Mesodermal cell (in vitro differentiated cells): Measurements from ENCODE around the gene TSPO2. TPM values are rescaled to one million over a fixed set of nuclear protein-coding genes. Genes with fewer than 3 reads are reported as not detected.
"Not testable (repeated sequence)": the region's sequence is repeated elsewhere in the genome, so short reads cannot be mapped to it uniquely, and the experiment has no call there.

Experiments
- H3K27ac ChIP-seq: 2 replicates; pipeline ENCODE4 v1.7.0; 2013; ENCODE audit warnings: mild to moderate bottlenecking, low read depth, low read length, moderate library complexity; ENCODE audit not compliant: severe bottlenecking
- H3K36me3 ChIP-seq: 2 replicates; pipeline ENCODE4 v1.7.1; 2013; ENCODE audit warnings: mild to moderate bottlenecking, low read length, moderate library complexity; ENCODE audit not compliant: control insufficient read depth, insufficient read depth
- H3K4me1 ChIP-seq: one replicate; pipeline ENCODE4 v1.7.1; 2013; ENCODE audit warnings: mild to moderate bottlenecking, low read length; ENCODE audit not compliant: insufficient read depth, control insufficient read depth, poor library complexity, severe bottlenecking
- H3K4me3 ChIP-seq: 2 replicates; pipeline ENCODE4 v1.7.0; 2013; ENCODE audit warnings: low read length, control low read depth, mild to moderate bottlenecking; ENCODE audit not compliant: insufficient read depth, poor library complexity, severe bottlenecking; ENCODE audit errors: extremely low read depth
- H3K9me3 ChIP-seq: 2 replicates; pipeline ENCODE4 v1.7.1; 2013; ENCODE audit warnings: mild to moderate bottlenecking, low read length, moderate library complexity; ENCODE audit not compliant: control insufficient read depth
- WGBS, 2 experiments: methylation state at CpG; one replicate each; pipeline ENCODE4 v1.1.5; 2013; ENCODE audit warnings: missing lambda C conversion rate in 2 of 2; ENCODE audit not compliant: insufficient coverage in 2 of 2; 5-methylcytosine and 5-hydroxymethylcytosine counted together
- polyA plus RNA-seq, 2 experiments: library from polyadenylated mRNA; stranded (reverse); fragments of 50-300 nt; gene quantifications; one replicate each; pipeline ENCODE4 v1.2.3, GENCODE V29; 2013

The TSPO2 gene, protein sequence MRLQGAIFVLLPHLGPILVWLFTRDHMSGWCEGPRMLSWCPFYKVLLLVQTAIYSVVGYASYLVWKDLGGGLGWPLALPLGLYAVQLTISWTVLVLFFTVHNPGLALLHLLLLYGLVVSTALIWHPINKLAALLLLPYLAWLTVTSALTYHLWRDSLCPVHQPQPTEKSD
- polyA plus RNA-seq (2013, experiment 1 of 2) = not detected
- polyA plus RNA-seq (2013, experiment 2 of 2) = not detected

DNA sequence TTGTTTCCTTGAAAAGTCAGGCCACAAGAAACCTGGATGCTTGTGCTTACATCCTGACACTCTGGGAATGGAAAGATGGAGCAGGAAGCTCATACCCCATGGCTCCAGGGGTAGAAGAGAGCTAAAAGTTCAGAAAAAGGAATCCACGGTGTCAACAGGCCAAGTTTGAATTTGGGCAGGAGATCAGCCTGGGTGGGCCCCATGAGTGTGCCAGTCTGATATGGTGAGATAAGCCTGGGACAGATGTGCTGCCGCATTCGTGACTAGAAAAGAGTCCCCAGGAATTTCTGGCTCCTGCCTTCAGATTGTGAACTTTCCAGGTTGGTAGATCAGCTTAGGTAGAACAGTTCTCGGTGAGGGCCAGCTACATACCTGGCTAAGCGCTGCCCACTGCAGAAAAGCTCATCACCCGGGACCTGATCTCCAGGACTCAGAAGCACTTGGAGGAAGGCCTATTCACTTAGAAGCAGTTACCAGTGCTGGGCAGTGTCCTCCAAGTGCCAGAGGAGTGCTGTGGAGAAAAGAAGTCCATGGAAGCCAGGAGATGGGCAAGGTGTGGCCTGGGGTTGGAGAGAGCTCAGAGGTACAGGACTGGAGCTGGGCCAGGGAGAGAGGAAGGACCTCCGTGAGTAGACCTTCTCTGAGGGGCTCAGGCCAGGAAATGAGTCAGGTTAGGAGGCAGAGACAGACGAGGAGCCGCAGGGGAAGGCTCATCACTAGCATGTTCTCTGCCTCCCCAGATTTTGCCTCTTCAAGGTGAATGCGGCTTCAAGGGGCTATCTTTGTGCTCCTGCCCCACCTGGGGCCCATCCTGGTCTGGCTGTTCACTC, at the start of gene TSPO2:
Gene TSPO2, plus strand, starts transcription at position 242 of the 830 bp plus-strand sequence. Its CDS starts 519 bp downstream, at position 761.
- Histone ChIP-seq H3K4me3 (no peak within 1 kb of the TSS), H3K4me1 (peaks cover 25% of the 10 kb centered on the region), H3K36me3 (no peaks in the 10 kb centered on the region), H3K27ac (no peak within 1 kb of the TSS), H3K9me3 (no peaks in the 10 kb centered on the region)
- 91 to 96% methylated on average over 10 of the region's 10 CpGs for WGBS, 2 experiments

DNA sequence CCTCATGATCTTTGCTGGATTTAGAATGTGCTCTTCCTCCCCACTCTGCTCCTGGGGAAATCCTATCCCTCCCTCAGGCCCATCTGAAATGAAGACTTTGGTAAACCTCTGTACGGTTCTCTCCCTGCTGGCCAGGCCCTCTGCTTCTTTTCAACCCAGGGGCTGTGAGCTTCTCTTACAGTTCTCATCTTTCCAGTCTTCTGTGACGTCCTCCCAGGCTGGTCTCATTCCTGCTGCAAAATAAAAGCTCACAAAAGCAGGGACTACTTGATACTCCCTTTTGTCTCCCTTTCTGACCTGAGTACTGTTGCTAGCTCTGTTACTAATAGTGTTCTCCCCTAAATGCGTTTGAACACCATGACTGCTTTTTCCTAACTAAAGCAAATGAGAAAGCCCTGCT, 49.5 kb upstream of the TSPO2 start:
- H3K4me3 ChIP-seq = no peak overlapping the region
- H3K4me1 ChIP-seq = peaks cover 19% of the 10 kb centered on the region
- no peak overlapping the region for H3K27ac ChIP-seq
- H3K36me3 ChIP-seq = no peaks in the 10 kb centered on the region
- 79 to 85% methylated on average over 3 of the region's 3 CpGs for WGBS, 2 experiments
- peaks cover 4% of the 10 kb centered on the region for H3K9me3 ChIP-seq

DNA sequence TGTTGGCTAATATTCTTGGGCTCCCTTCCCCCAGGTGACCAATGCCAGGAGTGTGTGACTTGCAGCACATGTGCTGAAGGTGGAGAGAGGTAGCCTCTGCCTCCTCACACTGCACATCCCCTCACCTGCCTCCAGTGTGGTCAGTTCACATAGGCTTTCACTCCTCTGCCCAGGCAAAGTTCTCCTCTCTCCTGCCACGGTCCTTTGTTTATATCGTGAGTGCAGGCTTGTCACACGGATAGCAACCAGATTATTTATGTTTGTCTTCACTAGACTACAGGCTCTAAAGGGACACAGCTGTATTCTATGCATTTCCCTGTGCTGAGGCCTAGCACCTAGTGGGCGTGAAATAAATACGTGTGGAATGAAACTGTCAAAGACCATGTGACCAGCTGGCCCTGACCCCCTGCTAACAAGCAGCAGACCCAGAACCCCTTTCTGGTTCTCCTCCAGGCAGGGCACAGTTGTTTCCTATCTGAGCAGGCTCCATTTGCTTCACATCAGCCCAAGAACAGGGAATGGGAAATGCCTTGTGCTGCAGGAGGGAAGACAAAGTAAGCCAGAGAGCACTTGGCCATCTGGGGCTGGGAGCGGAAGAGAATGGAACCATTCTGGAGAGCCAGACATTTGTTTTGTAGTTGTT, 45.6 kb upstream of the TSPO2 start:
- 20 to 21% methylated on average over 4 to 6 of the region's 6 CpGs for WGBS, 2 experiments
- Histone ChIP-seq H3K9me3 (no peaks in the 10 kb centered on the region), H3K4me1 (peaks cover 35% of the 10 kb centered on the region), H3K27ac (peak overlapping the region; percentile 98), H3K4me3 (no peak overlapping the region), H3K36me3 (no peaks in the 10 kb centered on the region)

DNA sequence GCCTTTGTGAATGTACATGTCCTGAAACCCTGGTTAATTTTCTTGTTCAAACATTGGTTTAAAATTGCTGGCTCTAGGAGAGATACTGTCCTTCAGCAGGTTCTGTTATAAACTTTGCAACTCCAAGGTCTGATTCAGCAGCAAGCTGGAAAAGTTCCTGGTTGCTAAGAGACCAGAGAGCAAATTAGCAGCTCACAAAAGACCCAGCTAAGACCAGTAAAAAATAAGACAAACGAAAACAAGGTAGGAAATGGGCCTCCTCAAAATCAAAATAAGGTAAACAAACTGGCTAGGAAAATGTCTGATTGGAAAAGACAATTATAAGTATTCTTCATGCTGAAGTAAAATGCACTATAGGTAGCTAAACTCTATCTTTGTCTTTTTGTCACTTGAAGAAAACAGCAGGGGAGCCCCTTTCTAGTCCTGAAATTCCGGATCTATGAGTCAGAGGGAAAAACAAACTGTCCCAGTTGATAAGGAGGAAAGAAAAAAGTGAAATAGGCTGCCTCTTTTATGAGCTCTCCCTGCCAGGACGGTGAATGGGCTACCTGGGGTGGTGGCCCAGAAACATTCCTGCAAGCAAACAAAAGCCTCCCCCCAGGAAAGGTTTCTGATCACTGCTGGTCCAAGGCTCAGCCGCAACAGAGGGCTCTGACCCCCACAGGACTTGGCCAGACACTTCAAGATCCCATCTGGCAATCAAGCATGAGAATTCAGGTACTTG, 44.9 kb upstream of the TSPO2 start:
- H3K4me1 ChIP-seq = peaks cover 35% of the 10 kb centered on the region
- no peaks in the 10 kb centered on the region for H3K36me3 ChIP-seq
- no peaks in the 10 kb centered on the region for H3K9me3 ChIP-seq
- 0% methylated on average over 2 to 3 of the region's 4 CpGs for WGBS, 2 experiments
- no peak overlapping the region for H3K4me3 ChIP-seq
- H3K27ac ChIP-seq = peak overlapping the region; percentile 98

DNA sequence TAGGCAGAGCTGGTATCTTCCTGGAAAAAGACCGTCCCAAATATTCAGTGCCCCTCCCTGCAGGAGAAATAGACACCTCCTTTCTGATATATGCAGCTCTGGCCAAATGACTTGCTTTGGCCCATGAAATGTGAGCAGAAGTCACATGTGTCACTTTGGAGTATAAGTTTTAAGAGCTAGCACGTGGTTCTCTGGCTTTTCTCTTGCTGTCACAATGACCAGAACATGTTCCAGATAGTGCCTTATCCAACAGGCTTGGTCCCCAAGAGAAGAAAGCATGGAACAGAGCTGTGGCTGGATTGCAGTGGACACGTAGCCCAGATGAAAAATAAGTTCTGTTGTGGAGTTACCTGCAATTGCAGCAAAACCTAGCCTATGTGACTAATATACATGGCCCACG, 43.6 kb upstream of the TSPO2 start:
- peaks cover 35% of the 10 kb centered on the region for H3K4me1 ChIP-seq
- H3K36me3 ChIP-seq = no peaks in the 10 kb centered on the region
- 90 to 94% methylated on average over 3 to 4 of the region's 4 CpGs for WGBS, 2 experiments
- H3K9me3 ChIP-seq = no peaks in the 10 kb centered on the region
- peak overlapping the region; percentile 98 for H3K27ac ChIP-seq
- H3K4me3 ChIP-seq = no peak overlapping the region

DNA sequence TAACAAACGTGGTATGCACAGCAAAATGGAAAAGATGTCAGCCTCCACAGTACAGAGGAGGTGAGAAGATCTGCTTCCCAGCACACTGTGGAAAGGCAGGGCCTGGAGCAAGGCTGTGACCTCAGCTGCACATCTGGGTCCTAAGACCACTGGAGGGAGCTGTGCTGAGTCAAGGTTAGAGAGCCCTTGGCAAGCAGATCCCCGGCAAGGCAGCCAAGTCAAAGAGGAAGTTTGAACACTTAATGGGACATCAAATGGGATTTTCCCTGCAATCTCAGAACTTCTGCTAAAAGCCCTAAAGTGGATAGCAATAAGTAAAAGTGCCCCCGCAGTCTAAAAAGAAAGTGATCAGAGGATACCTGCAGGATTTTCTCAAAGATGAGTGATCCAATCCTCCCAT, 42.7 kb upstream of the TSPO2 start:
- 39 to 83% methylated on average over 1 to 2 of the region's 3 CpGs for WGBS, 2 experiments
- Histone ChIP-seq H3K27ac (no peak overlapping the region), H3K4me1 (peaks cover 35% of the 10 kb centered on the region), H3K4me3 (no peak overlapping the region), H3K9me3 (no peaks in the 10 kb centered on the region), H3K36me3 (no peaks in the 10 kb centered on the region)

DNA sequence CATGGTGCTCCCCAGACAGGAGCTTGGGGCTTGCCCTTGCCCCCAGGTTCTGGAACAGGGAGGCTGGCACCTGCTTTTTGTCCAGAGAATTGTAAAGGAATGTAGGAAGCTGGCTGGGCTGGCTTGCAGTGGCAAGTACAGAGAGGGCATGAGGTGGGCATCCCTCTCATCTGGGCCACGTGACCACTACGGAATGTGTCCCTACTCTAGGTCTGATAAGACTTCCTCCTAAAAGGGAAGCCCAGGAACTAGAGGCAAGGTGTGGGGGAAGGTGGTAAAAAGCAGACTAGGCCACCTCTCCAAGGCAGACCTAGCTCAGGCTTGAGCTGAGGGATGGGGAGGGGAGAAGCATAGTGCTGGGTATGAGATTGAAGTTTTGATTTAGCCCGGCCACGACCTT, 42.0 kb upstream of the TSPO2 start:
- WGBS, 2 experiments = 92 to 94% methylated on average over 2 to 4 of the region's 4 CpGs
- no peaks in the 10 kb centered on the region for H3K36me3 ChIP-seq
- H3K27ac ChIP-seq = no peak overlapping the region
- no peaks in the 10 kb centered on the region for H3K9me3 ChIP-seq
- H3K4me3 ChIP-seq = no peak overlapping the region
- peaks cover 35% of the 10 kb centered on the region for H3K4me1 ChIP-seq

DNA sequence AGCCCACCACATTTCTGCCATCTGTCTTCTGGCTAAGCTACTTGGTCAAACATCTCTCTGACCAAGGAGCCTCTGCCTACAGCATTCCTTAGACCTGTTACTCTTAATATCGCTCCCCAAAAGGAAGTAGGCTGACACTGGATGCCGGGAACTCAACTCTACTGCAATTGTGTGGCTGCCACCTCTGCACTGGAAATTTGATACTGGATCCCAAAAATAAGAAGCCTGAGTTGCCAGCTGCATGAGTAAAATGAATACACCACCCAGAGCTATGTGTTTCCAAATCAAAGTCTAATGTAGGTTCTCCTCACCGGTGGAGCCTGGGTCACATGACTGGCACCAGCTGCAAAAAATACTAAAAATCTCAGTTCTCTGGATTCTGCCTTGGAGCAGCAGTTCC, 40.1 kb upstream of the TSPO2 start:
- Histone ChIP-seq H3K36me3 (no peaks in the 10 kb centered on the region), H3K4me1 (peaks cover 19% of the 10 kb centered on the region), H3K9me3 (no peaks in the 10 kb centered on the region), H3K27ac (no peak overlapping the region), H3K4me3 (no peak overlapping the region)
- WGBS, 2 experiments = 97 to 100% methylated on average over 3 of the region's 3 CpGs

DNA sequence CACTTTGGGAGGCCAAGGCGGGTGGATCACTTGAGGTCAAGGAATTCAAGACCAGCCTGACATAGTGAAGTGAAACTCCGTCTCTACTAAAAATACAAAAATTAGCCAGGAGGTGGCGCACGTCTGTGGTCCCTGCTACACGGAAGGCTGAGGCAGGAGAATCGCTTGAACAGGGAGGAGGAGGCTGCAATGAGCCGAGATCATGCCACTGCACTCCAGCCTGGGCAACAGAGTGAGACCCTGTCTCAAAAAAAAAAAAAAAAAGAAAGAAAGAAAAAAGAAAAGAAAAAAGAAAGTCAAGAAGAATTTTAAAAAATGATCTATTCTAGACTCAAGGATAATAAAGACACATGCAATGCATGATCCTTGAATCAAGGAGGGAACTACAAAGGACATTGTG, 36.0 kb upstream of the TSPO2 start:
- WGBS, 2 experiments = 31 to 43% methylated on average over 2 to 6 of the region's 7 CpGs
- H3K27ac ChIP-seq = not testable (repeated sequence)

DNA sequence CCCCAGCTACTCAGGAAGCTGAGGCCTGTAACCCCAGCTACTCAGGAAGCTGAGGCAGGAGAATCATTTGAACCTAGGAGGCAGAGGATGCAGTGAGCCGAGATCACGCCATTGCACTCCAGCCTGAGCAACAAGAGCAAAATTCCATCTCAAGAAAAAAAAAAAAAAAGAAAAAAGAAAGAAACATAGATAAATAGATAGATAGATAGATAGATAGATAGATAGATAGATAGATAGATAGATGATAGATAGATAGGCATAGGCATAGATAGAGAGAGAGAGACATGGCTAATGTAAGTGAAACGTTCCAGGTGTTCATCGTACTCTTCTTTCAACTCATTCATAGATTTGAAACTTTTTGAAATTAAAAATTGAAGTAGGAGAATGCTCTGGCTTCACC, 35.3 kb upstream of the TSPO2 start:
- not testable (repeated sequence) for H3K4me3 ChIP-seq, H3K36me3 ChIP-seq, H3K27ac ChIP-seq, H3K4me1 ChIP-seq, H3K9me3 ChIP-seq
- WGBS, 2 experiments = no CpG with 5 or more reads among the region's 4 CpGs

More for the DNA sequence above, 36.0 kb upstream of the TSPO2 start:
- not testable (repeated sequence) for H3K4me3 ChIP-seq, H3K36me3 ChIP-seq, H3K9me3 ChIP-seq, H3K4me1 ChIP-seq
